Keratinocyte (primary cell): ENCODE results near the gene SCAMP1.

ENCODE experiments used
- EZH2 ChIP-seq: IDR thresholded peaks from one replicate; pipeline ENCODE4 v1.6.1; 2012; ENCODE audit warnings: inconsistent platforms, mild to moderate bottlenecking, low read length, moderate library complexity
- TF ChIP-seq, protein P1 (sequence below), 3 experiments: IDR thresholded peaks in 1 of 3; conservative IDR thresholded peaks in 1 of 3; optimal IDR thresholded peaks in 1 of 3; 2 replicates in 2 of 3; 3 replicates in 1 of 3; pipeline versions ENCODE3 to v1.5.1; 2011; ENCODE audit warnings: low read length in 3 of 3, mild to moderate bottlenecking in 3 of 3, moderate library complexity in 2 of 3, control low read depth in 1 of 3, inconsistent platforms in 1 of 3; ENCODE audit not compliant: insufficient read depth in 2 of 3; ENCODE audit errors: extremely low read depth in 1 of 3

DNA sequence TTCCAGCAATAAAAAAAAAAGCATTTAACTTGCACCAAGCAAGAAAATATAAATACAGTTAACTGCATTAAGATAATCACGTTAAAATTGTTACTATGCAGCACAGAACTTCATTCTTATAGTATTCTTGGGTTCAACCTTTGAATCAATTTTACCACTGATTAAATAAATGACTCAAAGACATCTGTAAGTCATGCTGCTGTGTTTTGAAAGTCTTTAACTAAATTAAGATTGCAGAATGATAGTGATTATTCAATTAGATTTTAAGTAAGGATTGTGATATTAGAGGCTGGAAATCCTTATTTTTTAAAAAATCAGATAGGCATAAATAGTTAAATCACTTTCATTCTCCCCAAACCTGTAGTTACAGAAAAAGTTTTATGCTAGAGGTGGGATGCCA lies 116.4 kb downstream of the SCAMP1 start:
- TF ChIP-seq, protein P1, sequence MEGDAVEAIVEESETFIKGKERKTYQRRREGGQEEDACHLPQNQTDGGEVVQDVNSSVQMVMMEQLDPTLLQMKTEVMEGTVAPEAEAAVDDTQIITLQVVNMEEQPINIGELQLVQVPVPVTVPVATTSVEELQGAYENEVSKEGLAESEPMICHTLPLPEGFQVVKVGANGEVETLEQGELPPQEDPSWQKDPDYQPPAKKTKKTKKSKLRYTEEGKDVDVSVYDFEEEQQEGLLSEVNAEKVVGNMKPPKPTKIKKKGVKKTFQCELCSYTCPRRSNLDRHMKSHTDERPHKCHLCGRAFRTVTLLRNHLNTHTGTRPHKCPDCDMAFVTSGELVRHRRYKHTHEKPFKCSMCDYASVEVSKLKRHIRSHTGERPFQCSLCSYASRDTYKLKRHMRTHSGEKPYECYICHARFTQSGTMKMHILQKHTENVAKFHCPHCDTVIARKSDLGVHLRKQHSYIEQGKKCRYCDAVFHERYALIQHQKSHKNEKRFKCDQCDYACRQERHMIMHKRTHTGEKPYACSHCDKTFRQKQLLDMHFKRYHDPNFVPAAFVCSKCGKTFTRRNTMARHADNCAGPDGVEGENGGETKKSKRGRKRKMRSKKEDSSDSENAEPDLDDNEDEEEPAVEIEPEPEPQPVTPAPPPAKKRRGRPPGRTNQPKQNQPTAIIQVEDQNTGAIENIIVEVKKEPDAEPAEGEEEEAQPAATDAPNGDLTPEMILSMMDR (optimal IDR thresholded peaks at IDR 0.05 in 1 of 3, IDR thresholded peaks at IDR 0.05 in 1 of 3, conservative IDR thresholded peaks at IDR 0.05 in 1 of 3; ENCODE audit: extremely low read depth in 1 of 3, insufficient read depth in 2 of 3, low read length in 3 of 3) = no peak
- no peak for TF ChIP-seq EZH2
